IMR-90 (cell line): ENCODE measurements around the gene QRFP. TPM values are rescaled to one million over a fixed set of nuclear protein-coding genes. Genes with fewer than 3 reads are reported as not detected.

ENCODE experiments used
- ATAC-seq: fragments of 200-7000 bp; cut with Tn5 transposase; 2 replicates; pipeline ENCODE4 v1.9.1; 2020; ENCODE audit warnings: low read depth, mild to moderate bottlenecking, moderate library complexity
- BruUV-seq: library from RNA; stranded (reverse); fragments of 400-500 nt; replicated peaks from 2 replicates; lab custom pipeline; 2021; lab: Mats Ljungman, UMichigan
- CTCF ChIA-PET: fragments of 300-600 bp; formaldehyde crosslinking; extraction: SDS; loops from one replicate; lab custom pipeline; 2021; ENCODE audit warnings: antibody characterized with exemption; lab: Yijun Ruan, JAX
- POLR2A ChIA-PET: fragments of 300-600 bp; sonication (Branson Sonifier 250); formaldehyde crosslinking; loops from one replicate; lab custom pipeline; 2022; ENCODE audit warnings: antibody characterized with exemption; ENCODE audit not compliant: unreplicated experiment; lab: Charles Lee
- DNase-seq: peaks from one replicate; pipeline ENCODE4 v3.0.0; 2013
- H2AFZ ChIP-seq: replicated peaks from 2 replicates; pipeline ENCODE3; 2013; ENCODE audit warnings: low read length, mild to moderate bottlenecking; ENCODE audit not compliant: poor library complexity
- H2AK5ac ChIP-seq: 2 replicates; pipeline ENCODE4 v1.6.1; 2013; ENCODE audit warnings: low read depth, low read length, inconsistent platforms
- H2AK9ac ChIP-seq: replicated peaks from 2 replicates; pipeline ENCODE3; 2013; ENCODE audit warnings: mild to moderate bottlenecking, low read depth, low read length, moderate library complexity; ENCODE audit not compliant: poor library complexity
- H2BK120ac ChIP-seq: 2 replicates; pipeline ENCODE4 v1.6.1; 2013; ENCODE audit warnings: low read depth, low read length, inconsistent platforms
- H2BK15ac ChIP-seq: 3 replicates; pipeline ENCODE4 v1.6.1; 2013; ENCODE audit warnings: low read depth, low read length, inconsistent platforms
- H2BK20ac ChIP-seq: 2 replicates; pipeline ENCODE4 v1.6.1; 2013; ENCODE audit warnings: low read depth, mild to moderate bottlenecking, inconsistent platforms, low read length, moderate library complexity
- H2BK5ac ChIP-seq: 2 replicates; pipeline ENCODE4 v1.6.1; 2013; ENCODE audit warnings: mild to moderate bottlenecking, low read depth, low read length, inconsistent platforms; ENCODE audit not compliant: poor library complexity, severe bottlenecking
- H3K14ac ChIP-seq: replicated peaks from 2 replicates; pipeline ENCODE4 v1.6.1; 2013; ENCODE audit warnings: low read depth, low read length, inconsistent platforms
- H3K18ac ChIP-seq: 2 replicates; pipeline ENCODE4 v1.6.1; 2013; ENCODE audit warnings: low read depth, low read length, control low read depth
- H3K23ac ChIP-seq: 2 replicates; pipeline ENCODE4 v1.6.1; 2013; ENCODE audit warnings: low read depth, low read length, inconsistent platforms
- H3K27ac ChIP-seq: 2 replicates; pipeline ENCODE4 v1.5.1; 2013; ENCODE audit warnings: mild to moderate bottlenecking, control low read depth, low read length; ENCODE audit not compliant: insufficient read depth
- H3K27me3 ChIP-seq: 2 replicates; pipeline ENCODE4 v1.6.1; 2013; ENCODE audit warnings: low read length; ENCODE audit not compliant: control insufficient read depth, insufficient read depth
- H3K36me3 ChIP-seq: 2 replicates; pipeline ENCODE4 v1.6.1; 2013; ENCODE audit warnings: low read length, mixed read lengths; ENCODE audit not compliant: control insufficient read depth, insufficient read depth
- H3K4ac ChIP-seq: 2 replicates; pipeline ENCODE4 v1.6.1; 2013; ENCODE audit warnings: low read depth, low read length, inconsistent platforms
- H3K4me1 ChIP-seq: 2 replicates; pipeline ENCODE4 v1.6.1; 2013; ENCODE audit warnings: low read length, mixed read lengths; ENCODE audit not compliant: control insufficient read depth, insufficient read depth
- H3K4me2 ChIP-seq: 2 replicates; pipeline ENCODE4 v1.6.1; 2013; ENCODE audit warnings: low read depth, mild to moderate bottlenecking, control low read depth, low read length, moderate library complexity
- H3K4me3 ChIP-seq: 2 replicates; pipeline ENCODE4 v1.5.1; 2013; ENCODE audit warnings: low read depth, mild to moderate bottlenecking, control low read depth, low read length, moderate library complexity; ENCODE audit not compliant: insufficient read depth
- H3K56ac ChIP-seq: 2 replicates; pipeline ENCODE4 v1.6.1; 2013; ENCODE audit warnings: low read length, inconsistent platforms; ENCODE audit not compliant: insufficient read depth; ENCODE audit errors: extremely low read depth
- H3K79me1 ChIP-seq, 2 experiments: 2 replicates each; pipeline ENCODE4 v1.6.1; 2013; ENCODE audit warnings: low read length in 2 of 2, inconsistent platforms in 1 of 2, low read depth in 1 of 2
- H3K9ac ChIP-seq: 2 replicates; pipeline ENCODE4 v1.6.1; 2013; ENCODE audit warnings: low read depth, low read length, control low read depth
- H3K9me1 ChIP-seq: 2 replicates; pipeline ENCODE4 v1.6.1; 2013; ENCODE audit warnings: low read length, inconsistent platforms; ENCODE audit not compliant: insufficient read depth
- H3K9me3 ChIP-seq: 2 replicates; pipeline ENCODE4 v1.6.1; 2013; ENCODE audit warnings: low read length; ENCODE audit not compliant: control insufficient read depth, insufficient read depth
- H4K20me1 ChIP-seq: 2 replicates; pipeline ENCODE4 v1.6.1; 2013; ENCODE audit warnings: low read length, inconsistent platforms; ENCODE audit not compliant: insufficient read depth
- H4K5ac ChIP-seq: 2 replicates; pipeline ENCODE4 v1.6.1; 2013; ENCODE audit warnings: mild to moderate bottlenecking, low read depth, low read length, control low read depth
- H4K8ac ChIP-seq, 2 experiments: 2 replicates each; pipeline ENCODE4 v1.6.1; 2013; ENCODE audit warnings: low read depth in 2 of 2, low read length in 2 of 2, control low read depth in 1 of 2, inconsistent platforms in 1 of 2
- H4K91ac ChIP-seq: 2 replicates; pipeline ENCODE4 v1.6.1; 2013; ENCODE audit warnings: low read depth, low read length, inconsistent platforms; ENCODE audit not compliant: insufficient read depth
- BHLHE40 ChIP-seq: fragments of 150-350 bp; IDR thresholded peaks from 2 replicates; pipeline ENCODE4 v1.6.1; 2016; ENCODE audit warnings: mild to moderate bottlenecking, low read depth, low read length
- CEBPB ChIP-seq: IDR thresholded peaks from 2 replicates; pipeline ENCODE4 v1.6.1; 2012; ENCODE audit warnings: low read depth, low read length, improper control_type of control experiment
- CHD1 ChIP-seq: IDR thresholded peaks from 2 replicates; pipeline ENCODE4 v1.6.1; 2012; ENCODE audit warnings: low read depth, low read length, improper control_type of control experiment
- FOS ChIP-seq: fragments of 150-350 bp; IDR thresholded peaks from 2 replicates; pipeline ENCODE4 v1.6.1; 2016; ENCODE audit warnings: low read depth, low read length
- MAFK ChIP-seq: IDR thresholded peaks from 2 replicates; pipeline ENCODE4 v1.6.1; 2012; ENCODE audit warnings: low read depth, low read length, improper control_type of control experiment
- MAZ ChIP-seq: IDR thresholded peaks from 2 replicates; pipeline ENCODE4 v1.6.1; 2012; ENCODE audit warnings: low read depth, mild to moderate bottlenecking, low read length, improper control_type of control experiment, moderate library complexity, borderline replicate concordance
- NFE2L2 ChIP-seq: fragments of 150-350 bp; IDR thresholded peaks from 2 replicates; pipeline ENCODE4 v1.6.1; 2016; ENCODE audit warnings: low read depth, mild to moderate bottlenecking, low read length
- POLR2A ChIP-seq: IDR thresholded peaks from 2 replicates; pipeline ENCODE4 v1.6.1; 2012; ENCODE audit warnings: mild to moderate bottlenecking, low read depth, low read length
- RCOR1 ChIP-seq: IDR thresholded peaks from 2 replicates; pipeline ENCODE4 v1.6.1; 2012; ENCODE audit warnings: mild to moderate bottlenecking, low read length, improper control_type of control experiment; ENCODE audit not compliant: insufficient replicate concordance
- RFX5 ChIP-seq: IDR thresholded peaks from 2 replicates; pipeline ENCODE4 v1.8.0; 2012; ENCODE audit warnings: low read depth, mild to moderate bottlenecking, low read length, moderate library complexity
- SMC3 ChIP-seq: fragments of 150-350 bp; IDR thresholded peaks from 2 replicates; pipeline ENCODE4 v1.6.1; 2016; ENCODE audit warnings: low read depth, mild to moderate bottlenecking, antibody characterized with exemption, low read length, moderate library complexity
- WGBS, 2 experiments: methylation state at CpG; one replicate each; pipeline versions ENCODE4 v1.1.5 to v1.1.7; 2013; ENCODE audit warnings: missing lambda C conversion rate in 2 of 2; ENCODE audit not compliant: insufficient read length in 1 of 2; ENCODE audit errors: extremely low coverage in 2 of 2; 5-methylcytosine and 5-hydroxymethylcytosine counted together
- dilution Hi-C: fragments of 300-500 bp; cut with HindIII; formaldehyde crosslinking; loops from one replicate; pipeline ENCODE4 v1.14.3; 2018; ENCODE audit warnings: low sequenced_read_pairs; ENCODE audit not compliant: unreplicated experiment
- in situ Hi-C: fragments of 300-500 bp; cut with MboI; formaldehyde crosslinking; loops from 3 replicates; pipeline ENCODE4 v1.14.3; 2019; ENCODE audit warnings: low sequenced_read_pairs, inconsistent platforms, mixed read lengths
- intact Hi-C: fragments of 100-400 bp; cut with micrococcal nuclease; formaldehyde crosslinking; loops from 2 replicates; pipeline ENCODE4 v1.10.0; 2022
- polyA plus RNA-seq, 3 experiments: library from polyadenylated mRNA; depleted of rRNA; stranded (reverse); fragments of >200 nt; gene quantifications; 2 replicates each; pipeline ENCODE4 v1.2.3, GENCODE V29; 2012; ENCODE audit warnings: low replicate concordance in 1 of 3
- total RNA-seq: library from RNA; depleted of rRNA; stranded (reverse); fragments of >200 nt; gene quantifications from 2 replicates; pipeline ENCODE4 v1.2.3, GENCODE V29; 2012
- TF ChIP-seq, protein P1 (sequence below): fragments of 150-350 bp; IDR thresholded peaks from 2 replicates; pipeline ENCODE4 v1.6.1; 2016; ENCODE audit warnings: low read depth, mild to moderate bottlenecking, low read length, moderate library complexity, borderline replicate concordance
- TF ChIP-seq, protein P2 (sequence below): fragments of 150-350 bp; IDR thresholded peaks from 2 replicates; pipeline ENCODE4 v1.6.1; 2017; ENCODE audit warnings: mild to moderate bottlenecking, antibody characterized with exemption, low read length, low read depth

The QRFP gene
- total and polyA plus RNA-seq, 2 of the 4 experiments (the other 2 are of a cell fraction), result not detected

DNA sequence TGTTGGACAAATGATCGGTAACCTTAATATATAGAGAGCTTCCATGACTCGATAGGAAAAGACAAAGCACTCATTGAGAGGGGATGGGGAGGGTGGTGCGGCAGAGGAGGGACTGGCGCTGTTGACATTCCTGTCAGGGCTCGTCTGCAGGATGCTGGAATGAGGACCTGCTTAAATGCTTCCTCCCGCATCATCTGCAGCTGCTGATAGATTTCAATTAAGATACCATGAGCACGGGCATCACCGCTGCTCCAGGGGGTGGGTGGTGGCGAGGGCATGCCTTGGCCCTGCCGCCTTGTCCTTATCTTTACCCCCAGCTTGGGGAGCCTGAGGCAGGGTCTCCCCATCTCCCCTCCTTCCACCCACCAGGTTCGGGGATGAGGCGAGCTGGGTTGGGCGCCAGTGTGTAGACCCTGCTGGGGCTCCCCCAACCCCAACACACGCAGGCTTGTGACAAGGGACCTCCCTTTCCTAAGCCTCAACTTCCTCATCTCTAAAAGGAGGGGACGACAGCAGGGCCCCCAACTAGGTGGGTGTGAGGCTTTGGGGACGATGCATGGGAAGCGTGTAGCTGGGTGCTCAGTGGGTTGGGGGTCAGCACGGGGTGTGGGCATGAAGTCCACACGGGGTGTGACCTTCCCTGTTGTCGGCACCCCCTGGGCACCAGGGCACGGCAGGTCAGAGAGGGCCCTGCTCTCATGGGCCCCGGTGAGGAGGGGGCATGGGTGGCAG is 11.7 kb upstream of the QRFP start:
- in situ Hi-C loops (no loop called here), dilution Hi-C loops (no loop called here), intact Hi-C loops (no loop called here)
- Histone ChIP-seq H3K4me3 (no peak overlapping the region), H3K18ac (no peak overlapping the region), H2BK5ac (no peak overlapping the region), H4K91ac (no peak overlapping the region), H3K9ac (no peak overlapping the region), H2AK9ac (no peak overlapping the region), H2BK120ac (no peak overlapping the region), H3K4me2 (no peak overlapping the region), H3K14ac (no peak overlapping the region), H3K27ac (no peak overlapping the region), H4K8ac (no peak overlapping the region), H3K9me3 (peaks cover 2% of the 10 kb centered on the region; the same call in 1 of the 2 replicates), H2AK5ac (no peak overlapping the region), H2BK15ac (no peak overlapping the region), H4K20me1 (no peaks in the 10 kb centered on the region), H3K56ac (no peak overlapping the region), H3K4ac (no peak overlapping the region), H4K5ac (no peak overlapping the region), H3K27me3 (no peaks in the 10 kb centered on the region), H2BK20ac (no peak overlapping the region), H3K4me1 (peaks cover 4% of the 10 kb centered on the region), H3K79me1 (no peaks in the 10 kb centered on the region), H3K36me3 (no peaks in the 10 kb centered on the region), H2AFZ (no peak overlapping the region), H3K9me1 (no peaks in the 10 kb centered on the region), H3K23ac (no peak overlapping the region)
- TF ChIP-seq, protein P1, sequence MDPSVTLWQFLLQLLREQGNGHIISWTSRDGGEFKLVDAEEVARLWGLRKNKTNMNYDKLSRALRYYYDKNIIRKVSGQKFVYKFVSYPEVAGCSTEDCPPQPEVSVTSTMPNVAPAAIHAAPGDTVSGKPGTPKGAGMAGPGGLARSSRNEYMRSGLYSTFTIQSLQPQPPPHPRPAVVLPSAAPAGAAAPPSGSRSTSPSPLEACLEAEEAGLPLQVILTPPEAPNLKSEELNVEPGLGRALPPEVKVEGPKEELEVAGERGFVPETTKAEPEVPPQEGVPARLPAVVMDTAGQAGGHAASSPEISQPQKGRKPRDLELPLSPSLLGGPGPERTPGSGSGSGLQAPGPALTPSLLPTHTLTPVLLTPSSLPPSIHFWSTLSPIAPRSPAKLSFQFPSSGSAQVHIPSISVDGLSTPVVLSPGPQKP, result no peak
- TF ChIP-seq SMC3 (no peak), RFX5 (no peak), MAZ (no peak), POLR2A (no peak), CHD1 (no peak), MAFK (no peak), RCOR1 (no peak), NFE2L2 (no peak), FOS (no peak), BHLHE40 (no peak), CEBPB (no peak)
- TF ChIP-seq, protein P2, sequence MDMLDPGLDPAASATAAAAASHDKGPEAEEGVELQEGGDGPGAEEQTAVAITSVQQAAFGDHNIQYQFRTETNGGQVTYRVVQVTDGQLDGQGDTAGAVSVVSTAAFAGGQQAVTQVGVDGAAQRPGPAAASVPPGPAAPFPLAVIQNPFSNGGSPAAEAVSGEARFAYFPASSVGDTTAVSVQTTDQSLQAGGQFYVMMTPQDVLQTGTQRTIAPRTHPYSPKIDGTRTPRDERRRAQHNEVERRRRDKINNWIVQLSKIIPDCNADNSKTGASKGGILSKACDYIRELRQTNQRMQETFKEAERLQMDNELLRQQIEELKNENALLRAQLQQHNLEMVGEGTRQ, result no peak
- ATAC-seq (no peak), DNase-seq (no peak)
- BruUV-seq, result no TSS peak
- CTCF ChIA-PET, result no interaction called here
- POLR2A ChIA-PET, result no interaction called here
- WGBS, 2 experiments, result 80% methylated on average over 10 of the region's 22 CpGs; no CpG with 5 or more reads in 1 of the 2 experiments
